ENCODE data around the gene IL6. TPM values are rescaled to one million over a fixed set of nuclear protein-coding genes. Genes with fewer than 3 reads are reported as not detected.

The IL6 gene
- total and polyA plus RNA-seq, 9 of the 15 experiments (the other 6 are each of a cell fraction or from before 2014, with no cell fraction given) = 0.76 to 2.9 (median 1.5) TPM

GRCh38 chr7:22772885-22773284, 45.9 kb downstream of the IL6 start:
- H2AFZ ChIP-seq (ENCODE audit: low read depth, low read length) = no peak overlapping the region
- BruUV-seq (replicated peaks) = no TSS peak
- H3K4me2 ChIP-seq (ENCODE audit: insufficient read depth, low read length) = no peak overlapping the region
- no peaks in the 10 kb centered on the region for H3K79me2 ChIP-seq (ENCODE audit: control insufficient read depth, insufficient read depth, low read length)
- no peak for DNase-seq (ENCODE audit: extremely low read depth in 1 of 4, low spot score in 3 of 4)
- intact Hi-C loops (cut with micrococcal nuclease) (no loop called here), in situ Hi-C loops (cut with MboI) (no loop called here)
- no peaks in the 10 kb centered on the region for H3K9me3 ChIP-seq (replicated peaks; ENCODE audit: control insufficient read depth, insufficient read depth, low read depth, low read length)
- no peaks in the 10 kb centered on the region for H3K36me3 ChIP-seq (ENCODE audit: control insufficient read depth, insufficient read depth, low read length)
- 12% methylated on average over 4 of the region's 4 CpGs for WGBS (ENCODE audit: insufficient coverage, low coverage, missing lambda C conversion rate)
- ChIA-PET POLR2A (no interaction called here), CTCF (ENCODE audit: low intra/inter-chr PET ratio) (interaction anchor here (0.7 kb wide), 1 partner anchor 9 kb away, joined by 3 read pairs; no protein-coding TSS in a partner anchor)
- no peak for ATAC-seq
- H3K27me3 ChIP-seq (ENCODE audit: control insufficient read depth in 2 of 2, insufficient read depth in 2 of 2, low read length in 2 of 2) = no peaks in the 10 kb centered on the region
- H3K4me1 ChIP-seq (replicated peaks in 1 of 2; ENCODE audit: control insufficient read depth in 2 of 2, insufficient read depth in 2 of 2, low read length in 2 of 2) = peaks cover 0 to 7% of the 10 kb centered on the region in 2 experiments; a peak in 1 of 5 replicates
- no peak overlapping the region for H3K9ac ChIP-seq (ENCODE audit: insufficient read depth in 1 of 2, low read depth in 2 of 2, low read length in 2 of 2)
- FAIRE-seq = no peak
- no peak overlapping the region for H3K27ac ChIP-seq (ENCODE audit: extremely low read depth, low read depth, low read length)
- no peaks in the 10 kb centered on the region for H4K20me1 ChIP-seq (replicated peaks; ENCODE audit: control insufficient read depth, insufficient read depth, low read length)
- no peak overlapping the region for H3K4me3 ChIP-seq
- H3K9me1 ChIP-seq (ENCODE audit: control insufficient read depth, insufficient read depth, low read length) = no peaks in the 10 kb centered on the region
- no peak for TF ChIP-seq JUN (IDR thresholded peaks at IDR 0.05; ENCODE audit: borderline replicate concordance, low read depth, low read length)
- TF ChIP-seq JUN (CRISPR knock-in tag; IDR thresholded peaks at IDR 0.05; ENCODE audit: borderline replicate concordance) = no peak
- TF ChIP-seq, protein P1, sequence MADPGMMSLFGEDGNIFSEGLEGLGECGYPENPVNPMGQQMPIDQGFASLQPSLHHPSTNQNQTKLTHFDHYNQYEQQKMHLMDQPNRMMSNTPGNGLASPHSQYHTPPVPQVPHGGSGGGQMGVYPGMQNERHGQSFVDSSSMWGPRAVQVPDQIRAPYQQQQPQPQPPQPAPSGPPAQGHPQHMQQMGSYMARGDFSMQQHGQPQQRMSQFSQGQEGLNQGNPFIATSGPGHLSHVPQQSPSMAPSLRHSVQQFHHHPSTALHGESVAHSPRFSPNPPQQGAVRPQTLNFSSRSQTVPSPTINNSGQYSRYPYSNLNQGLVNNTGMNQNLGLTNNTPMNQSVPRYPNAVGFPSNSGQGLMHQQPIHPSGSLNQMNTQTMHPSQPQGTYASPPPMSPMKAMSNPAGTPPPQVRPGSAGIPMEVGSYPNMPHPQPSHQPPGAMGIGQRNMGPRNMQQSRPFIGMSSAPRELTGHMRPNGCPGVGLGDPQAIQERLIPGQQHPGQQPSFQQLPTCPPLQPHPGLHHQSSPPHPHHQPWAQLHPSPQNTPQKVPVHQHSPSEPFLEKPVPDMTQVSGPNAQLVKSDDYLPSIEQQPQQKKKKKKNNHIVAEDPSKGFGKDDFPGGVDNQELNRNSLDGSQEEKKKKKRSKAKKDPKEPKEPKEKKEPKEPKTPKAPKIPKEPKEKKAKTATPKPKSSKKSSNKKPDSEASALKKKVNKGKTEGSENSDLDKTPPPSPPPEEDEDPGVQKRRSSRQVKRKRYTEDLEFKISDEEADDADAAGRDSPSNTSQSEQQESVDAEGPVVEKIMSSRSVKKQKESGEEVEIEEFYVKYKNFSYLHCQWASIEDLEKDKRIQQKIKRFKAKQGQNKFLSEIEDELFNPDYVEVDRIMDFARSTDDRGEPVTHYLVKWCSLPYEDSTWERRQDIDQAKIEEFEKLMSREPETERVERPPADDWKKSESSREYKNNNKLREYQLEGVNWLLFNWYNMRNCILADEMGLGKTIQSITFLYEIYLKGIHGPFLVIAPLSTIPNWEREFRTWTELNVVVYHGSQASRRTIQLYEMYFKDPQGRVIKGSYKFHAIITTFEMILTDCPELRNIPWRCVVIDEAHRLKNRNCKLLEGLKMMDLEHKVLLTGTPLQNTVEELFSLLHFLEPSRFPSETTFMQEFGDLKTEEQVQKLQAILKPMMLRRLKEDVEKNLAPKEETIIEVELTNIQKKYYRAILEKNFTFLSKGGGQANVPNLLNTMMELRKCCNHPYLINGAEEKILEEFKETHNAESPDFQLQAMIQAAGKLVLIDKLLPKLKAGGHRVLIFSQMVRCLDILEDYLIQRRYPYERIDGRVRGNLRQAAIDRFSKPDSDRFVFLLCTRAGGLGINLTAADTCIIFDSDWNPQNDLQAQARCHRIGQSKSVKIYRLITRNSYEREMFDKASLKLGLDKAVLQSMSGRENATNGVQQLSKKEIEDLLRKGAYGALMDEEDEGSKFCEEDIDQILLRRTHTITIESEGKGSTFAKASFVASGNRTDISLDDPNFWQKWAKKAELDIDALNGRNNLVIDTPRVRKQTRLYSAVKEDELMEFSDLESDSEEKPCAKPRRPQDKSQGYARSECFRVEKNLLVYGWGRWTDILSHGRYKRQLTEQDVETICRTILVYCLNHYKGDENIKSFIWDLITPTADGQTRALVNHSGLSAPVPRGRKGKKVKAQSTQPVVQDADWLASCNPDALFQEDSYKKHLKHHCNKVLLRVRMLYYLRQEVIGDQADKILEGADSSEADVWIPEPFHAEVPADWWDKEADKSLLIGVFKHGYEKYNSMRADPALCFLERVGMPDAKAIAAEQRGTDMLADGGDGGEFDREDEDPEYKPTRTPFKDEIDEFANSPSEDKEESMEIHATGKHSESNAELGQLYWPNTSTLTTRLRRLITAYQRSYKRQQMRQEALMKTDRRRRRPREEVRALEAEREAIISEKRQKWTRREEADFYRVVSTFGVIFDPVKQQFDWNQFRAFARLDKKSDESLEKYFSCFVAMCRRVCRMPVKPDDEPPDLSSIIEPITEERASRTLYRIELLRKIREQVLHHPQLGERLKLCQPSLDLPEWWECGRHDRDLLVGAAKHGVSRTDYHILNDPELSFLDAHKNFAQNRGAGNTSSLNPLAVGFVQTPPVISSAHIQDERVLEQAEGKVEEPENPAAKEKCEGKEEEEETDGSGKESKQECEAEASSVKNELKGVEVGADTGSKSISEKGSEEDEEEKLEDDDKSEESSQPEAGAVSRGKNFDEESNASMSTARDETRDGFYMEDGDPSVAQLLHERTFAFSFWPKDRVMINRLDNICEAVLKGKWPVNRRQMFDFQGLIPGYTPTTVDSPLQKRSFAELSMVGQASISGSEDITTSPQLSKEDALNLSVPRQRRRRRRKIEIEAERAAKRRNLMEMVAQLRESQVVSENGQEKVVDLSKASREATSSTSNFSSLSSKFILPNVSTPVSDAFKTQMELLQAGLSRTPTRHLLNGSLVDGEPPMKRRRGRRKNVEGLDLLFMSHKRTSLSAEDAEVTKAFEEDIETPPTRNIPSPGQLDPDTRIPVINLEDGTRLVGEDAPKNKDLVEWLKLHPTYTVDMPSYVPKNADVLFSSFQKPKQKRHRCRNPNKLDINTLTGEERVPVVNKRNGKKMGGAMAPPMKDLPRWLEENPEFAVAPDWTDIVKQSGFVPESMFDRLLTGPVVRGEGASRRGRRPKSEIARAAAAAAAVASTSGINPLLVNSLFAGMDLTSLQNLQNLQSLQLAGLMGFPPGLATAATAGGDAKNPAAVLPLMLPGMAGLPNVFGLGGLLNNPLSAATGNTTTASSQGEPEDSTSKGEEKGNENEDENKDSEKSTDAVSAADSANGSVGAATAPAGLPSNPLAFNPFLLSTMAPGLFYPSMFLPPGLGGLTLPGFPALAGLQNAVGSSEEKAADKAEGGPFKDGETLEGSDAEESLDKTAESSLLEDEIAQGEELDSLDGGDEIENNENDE (IDR thresholded peaks at IDR 0.05; ENCODE audit: low read depth, low read length) = no peak
- TF ChIP-seq ZBTB7A (IDR thresholded peaks at IDR 0.05; ENCODE audit: borderline replicate concordance, control insufficient read depth, low read depth, low read length) = no peak
- no peak for TF ChIP-seq ZNF717 (CRISPR knock-in tag; IDR thresholded peaks at IDR 0.05)
- TF ChIP-seq, protein P2, sequence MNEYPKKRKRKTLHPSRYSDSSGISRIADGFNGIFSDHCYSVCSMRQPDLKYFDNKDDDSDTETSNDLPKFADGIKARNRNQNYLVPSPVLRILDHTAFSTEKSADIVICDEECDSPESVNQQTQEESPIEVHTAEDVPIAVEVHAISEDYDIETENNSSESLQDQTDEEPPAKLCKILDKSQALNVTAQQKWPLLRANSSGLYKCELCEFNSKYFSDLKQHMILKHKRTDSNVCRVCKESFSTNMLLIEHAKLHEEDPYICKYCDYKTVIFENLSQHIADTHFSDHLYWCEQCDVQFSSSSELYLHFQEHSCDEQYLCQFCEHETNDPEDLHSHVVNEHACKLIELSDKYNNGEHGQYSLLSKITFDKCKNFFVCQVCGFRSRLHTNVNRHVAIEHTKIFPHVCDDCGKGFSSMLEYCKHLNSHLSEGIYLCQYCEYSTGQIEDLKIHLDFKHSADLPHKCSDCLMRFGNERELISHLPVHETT (CRISPR knock-in tag; conservative IDR thresholded peaks at IDR 0.05 in 1 of 2, IDR thresholded peaks at IDR 0.05 in 1 of 2) = no peak
- no peak for TF ChIP-seq MED1 (CRISPR knock-in tag; IDR thresholded peaks at IDR 0.05; ENCODE audit: borderline replicate concordance)
- TF ChIP-seq ZNF232 (CRISPR knock-in tag; IDR thresholded peaks at IDR 0.05) = no peak
- peak; percentile 79 for TF ChIP-seq ZNF316 (IDR thresholded peaks at IDR 0.05)
- no peak for TF ChIP-seq HNRNPL (IDR thresholded peaks at IDR 0.05; ENCODE audit: low read depth, low read length)
- TF ChIP-seq XRCC3 (IDR thresholded peaks at IDR 0.05) = no peak
